Measurements from ENCODE around the gene STOML2.
"Not testable (repeated sequence)": the region's sequence is repeated elsewhere in the genome, so short reads cannot be mapped to it uniquely, and the experiment has no call there.

Gene STOML2

GRCh38 chr9:35102769-35103659, at the start of gene STOML2:
Gene STOML2 (minus strand): TSS chr9:35103131. CDS start chr9:35103094, 37 bp downstream.
- Histone ChIP-seq H3K27me3 (ENCODE audit: control insufficient read depth, insufficient read depth, low read length) (no peaks in the 10 kb centered on the region), H3K4me1 (ENCODE audit: control insufficient read depth, insufficient read depth, low read length) (no peaks in the 10 kb centered on the region), H3K36me3 (ENCODE audit: control insufficient read depth, insufficient read depth, low read length) (peaks cover 13% of the 10 kb centered on the region), H3K9me3 (ENCODE audit: control insufficient read depth, insufficient read depth, low read length) (no peaks in the 10 kb centered on the region), H3K4me3 (ENCODE audit: low read length) (peak within 1 kb of the TSS; percentile 73), H3K27ac (ENCODE audit: low read length) (no peak within 1 kb of the TSS)
- DNase-seq (ENCODE audit: low read depth, low spot score), result no peak
- no CpG with 5 or more reads among the region's 57 CpGs for WGBS (ENCODE audit: insufficient coverage, insufficient read length)

GRCh38 chr9:35147941-35148563, 45.1 kb upstream of the STOML2 start:
- WGBS (ENCODE audit: insufficient coverage, insufficient read length), result no CpG with 5 or more reads among the region's 5 CpGs
- DNase-seq (ENCODE audit: low read depth, low spot score), result not testable (repeated sequence)

GRCh38 chr9:35142037-35142436, 39.1 kb upstream of the STOML2 start:
- H3K27ac ChIP-seq (ENCODE audit: low read length), result no peak overlapping the region
- no peak overlapping the region for H3K4me3 ChIP-seq (ENCODE audit: low read length)
- no peaks in the 10 kb centered on the region for H3K27me3 ChIP-seq (ENCODE audit: control insufficient read depth, insufficient read depth, low read length)
- H3K36me3 ChIP-seq (ENCODE audit: control insufficient read depth, insufficient read depth, low read length), result no peaks in the 10 kb centered on the region; the same call in 1 of the 2 replicates
- H3K9me3 ChIP-seq (ENCODE audit: control insufficient read depth, insufficient read depth, low read length), result peaks cover 4% of the 10 kb centered on the region
- no peaks in the 10 kb centered on the region; the same call in 1 of the 2 replicates for H3K4me1 ChIP-seq (ENCODE audit: control insufficient read depth, insufficient read depth, low read length)
- DNase-seq (ENCODE audit: low read depth, low spot score), result no peak
- WGBS (ENCODE audit: insufficient coverage, insufficient read length), result no CpG with 5 or more reads among the region's 5 CpGs

More at GRCh38 chr9:35147941-35148563, 45.1 kb upstream of the STOML2 start:
- not testable (repeated sequence) for H3K36me3 ChIP-seq (ENCODE audit: control insufficient read depth, insufficient read depth, low read length); H3K9me3 ChIP-seq (ENCODE audit: control insufficient read depth, insufficient read depth, low read length); H3K27ac ChIP-seq (ENCODE audit: low read length); H3K4me3 ChIP-seq (ENCODE audit: low read length); H3K27me3 ChIP-seq (ENCODE audit: control insufficient read depth, insufficient read depth, low read length); H3K4me1 ChIP-seq (ENCODE audit: control insufficient read depth, insufficient read depth, low read length)

- no peak overlapping the region for H3K4me3 ChIP-seq (ENCODE audit: low read length)
- no CpG with 5 or more reads among the region's 2 CpGs for WGBS (ENCODE audit: insufficient coverage, insufficient read length)
Observed at GRCh38 chr9:35140093-35140492, 37.2 kb upstream of the STOML2 start.

GRCh38 chr9:35136866-35137265, 33.9 kb upstream of the STOML2 start:
- Histone ChIP-seq H3K27ac (ENCODE audit: low read length) (no peak overlapping the region), H3K4me1 (ENCODE audit: control insufficient read depth, insufficient read depth, low read length) (no peaks in the 10 kb centered on the region; the same call in 1 of the 2 replicates), H3K36me3 (ENCODE audit: control insufficient read depth, insufficient read depth, low read length) (no peaks in the 10 kb centered on the region; the same call in 1 of the 2 replicates), H3K27me3 (ENCODE audit: control insufficient read depth, insufficient read depth, low read length) (no peaks in the 10 kb centered on the region), H3K9me3 (ENCODE audit: control insufficient read depth, insufficient read depth, low read length) (no peaks in the 10 kb centered on the region), H3K4me3 (ENCODE audit: low read length) (no peak overlapping the region)
- WGBS (ENCODE audit: insufficient coverage, insufficient read length), result no CpG with 5 or more reads among the region's 8 CpGs
- DNase-seq (ENCODE audit: low read depth, low spot score), result no peak

More at GRCh38 chr9:35140093-35140492, 37.2 kb upstream of the STOML2 start:
- Histone ChIP-seq H3K27ac (ENCODE audit: low read length) (no peak overlapping the region), H3K9me3 (ENCODE audit: control insufficient read depth, insufficient read depth, low read length) (peaks cover 4% of the 10 kb centered on the region), H3K27me3 (ENCODE audit: control insufficient read depth, insufficient read depth, low read length) (no peaks in the 10 kb centered on the region), H3K4me1 (ENCODE audit: control insufficient read depth, insufficient read depth, low read length) (no peaks in the 10 kb centered on the region; the same call in 1 of the 2 replicates), H3K36me3 (ENCODE audit: control insufficient read depth, insufficient read depth, low read length) (no peaks in the 10 kb centered on the region; the same call in 1 of the 2 replicates)
- no peak for DNase-seq (ENCODE audit: low read depth, low spot score)

- H3K4me3 ChIP-seq (ENCODE audit: low read length), result no peak overlapping the region
- H3K4me1 ChIP-seq (ENCODE audit: control insufficient read depth, insufficient read depth, low read length), result no peaks in the 10 kb centered on the region; the same call in 1 of the 2 replicates
- H3K27ac ChIP-seq (ENCODE audit: low read length), result no peak overlapping the region
- no peaks in the 10 kb centered on the region for H3K9me3 ChIP-seq (ENCODE audit: control insufficient read depth, insufficient read depth, low read length)
- no peak for DNase-seq (ENCODE audit: low read depth, low spot score)
- no peaks in the 10 kb centered on the region for H3K36me3 ChIP-seq (ENCODE audit: control insufficient read depth, insufficient read depth, low read length)
- WGBS (ENCODE audit: insufficient coverage, insufficient read length), result no CpG with 5 or more reads among the region's 7 CpGs
- H3K27me3 ChIP-seq (ENCODE audit: control insufficient read depth, insufficient read depth, low read length), result no peaks in the 10 kb centered on the region
Observed at GRCh38 chr9:35135988-35136387, 33.1 kb upstream of the STOML2 start.

GRCh38 chr9:35134920-35135319, 32.0 kb upstream of the STOML2 start:
- no CpG with 5 or more reads among the region's 6 CpGs for WGBS (ENCODE audit: insufficient coverage, insufficient read length)
- H3K9me3 ChIP-seq (ENCODE audit: control insufficient read depth, insufficient read depth, low read length), result no peaks in the 10 kb centered on the region; the same call in 1 of the 2 replicates
- DNase-seq (ENCODE audit: low read depth, low spot score), result no peak
- H3K4me3 ChIP-seq (ENCODE audit: low read length), result no peak overlapping the region
- no peaks in the 10 kb centered on the region for H3K36me3 ChIP-seq (ENCODE audit: control insufficient read depth, insufficient read depth, low read length)
- H3K27ac ChIP-seq (ENCODE audit: low read length), result no peak overlapping the region
- H3K27me3 ChIP-seq (ENCODE audit: control insufficient read depth, insufficient read depth, low read length), result no peaks in the 10 kb centered on the region
- no peaks in the 10 kb centered on the region; the same call in 1 of the 2 replicates for H3K4me1 ChIP-seq (ENCODE audit: control insufficient read depth, insufficient read depth, low read length)

GRCh38 chr9:35116898-35117551, 14.1 kb upstream of the STOML2 start:
- H3K27ac ChIP-seq (ENCODE audit: low read length), result no peak overlapping the region
- H3K4me1 ChIP-seq (ENCODE audit: control insufficient read depth, insufficient read depth, low read length), result peaks cover 6% of the 10 kb centered on the region
- no peaks in the 10 kb centered on the region for H3K36me3 ChIP-seq (ENCODE audit: control insufficient read depth, insufficient read depth, low read length)
- WGBS (ENCODE audit: insufficient coverage, insufficient read length), result no CpG with 5 or more reads among the region's 30 CpGs
- no peaks in the 10 kb centered on the region for H3K27me3 ChIP-seq (ENCODE audit: control insufficient read depth, insufficient read depth, low read length)
- DNase-seq (ENCODE audit: low read depth, low spot score), result no peak
- no peaks in the 10 kb centered on the region for H3K9me3 ChIP-seq (ENCODE audit: control insufficient read depth, insufficient read depth, low read length)
- H3K4me3 ChIP-seq (ENCODE audit: low read length), result peak overlapping the region; percentile 37; the same call in 1 of the 2 replicates

- peaks cover 6% of the 10 kb centered on the region for H3K4me1 ChIP-seq (ENCODE audit: control insufficient read depth, insufficient read depth, low read length)
- no peaks in the 10 kb centered on the region for H3K27me3 ChIP-seq (ENCODE audit: control insufficient read depth, insufficient read depth, low read length)
- peak overlapping the region; percentile 37; the same call in 1 of the 2 replicates for H3K4me3 ChIP-seq (ENCODE audit: low read length)
- H3K36me3 ChIP-seq (ENCODE audit: control insufficient read depth, insufficient read depth, low read length), result no peaks in the 10 kb centered on the region
- no peak overlapping the region for H3K27ac ChIP-seq (ENCODE audit: low read length)
- DNase-seq (ENCODE audit: low read depth, low spot score), result no peak
- WGBS (ENCODE audit: insufficient coverage, insufficient read length), result no CpG with 5 or more reads among the region's 12 CpGs
- no peaks in the 10 kb centered on the region for H3K9me3 ChIP-seq (ENCODE audit: control insufficient read depth, insufficient read depth, low read length)
Observed at GRCh38 chr9:35116539-35116897, 13.6 kb upstream of the STOML2 start.
